Right ventricle myocardium superior (tissue), 1 donor: ENCODE measurements around the gene AP1S1. TPM values are rescaled to one million over a fixed set of nuclear protein-coding genes. Genes with fewer than 3 reads are reported as not detected.
"Not testable (repeated sequence)": the region's sequence is repeated elsewhere in the genome, so short reads cannot be mapped to it uniquely, and the experiment has no call there.

Experiments
- ATAC-seq: fragments of 200-7000 bp; cut with Tn5 transposase; one replicate; pipeline ENCODE4 v1.9.1; 2020; ENCODE audit warnings: mild to moderate bottlenecking; ENCODE audit not compliant: poor library complexity
- DNase-seq: peaks from one replicate; pipeline ENCODE4 v3.0.0-alpha.2; 2020
- intact Hi-C: fragments of 100-400 bp; cut with DNase I; formaldehyde crosslinking; loops from one replicate; pipeline ENCODE4 v1.11.2; 2022
- total RNA-seq: library from RNA; stranded (reverse); fragmentation: NEBNext Ultra II Directional; extraction: Animal tissue kit (Norgen Biotek cat#: 25700); gene quantifications from one replicate; pipeline ENCODE4 v1.2.1, GENCODE V29; 2021
- donor health status: DM: no; HTN: yes; CAD: no; lungs with severe emphysema.

The AP1S1 gene
- total RNA-seq, 1 donor from 2014 or later: 14.1 TPM

DNA sequence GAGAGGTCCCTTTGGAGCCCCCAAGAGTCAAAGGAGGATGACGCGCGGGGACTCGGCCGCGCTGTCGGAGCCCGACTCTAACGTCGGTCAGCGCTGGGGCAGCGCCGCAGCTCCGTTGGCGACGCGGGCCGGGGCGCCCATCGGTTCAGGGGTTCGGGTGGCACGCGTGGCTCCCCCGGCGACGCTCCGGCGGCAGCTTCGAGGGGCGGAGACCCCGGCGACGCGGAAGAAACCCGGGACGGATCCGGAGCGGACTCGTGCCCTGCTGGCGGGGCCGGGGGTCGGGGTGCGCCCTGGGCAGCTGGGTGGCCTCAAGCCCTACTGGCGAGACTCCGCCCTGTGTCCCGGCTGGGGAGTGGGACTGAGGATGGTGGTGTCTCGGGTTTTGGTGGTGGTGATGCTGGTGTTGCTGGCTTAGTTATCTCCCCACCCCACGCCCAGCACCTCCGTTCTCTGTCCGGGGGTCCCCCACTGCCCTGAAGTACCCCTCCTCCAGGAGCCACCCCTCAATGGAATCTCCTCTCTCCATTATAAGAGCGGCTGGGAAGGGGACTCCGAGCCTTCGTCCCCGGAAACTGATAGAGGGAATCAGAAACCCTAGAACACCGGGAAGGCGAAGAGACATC lies 26.0 kb downstream of the AP1S1 start, which contains the start of gene NAT16:
Gene NAT16, minus strand, starts transcription at position 164 of the 626 bp plus-strand sequence. CDS start 5,486 bp downstream, outside the sequence.
- no peak for ATAC-seq
- intact Hi-C loops: no loop called here
- no peak for DNase-seq

DNA sequence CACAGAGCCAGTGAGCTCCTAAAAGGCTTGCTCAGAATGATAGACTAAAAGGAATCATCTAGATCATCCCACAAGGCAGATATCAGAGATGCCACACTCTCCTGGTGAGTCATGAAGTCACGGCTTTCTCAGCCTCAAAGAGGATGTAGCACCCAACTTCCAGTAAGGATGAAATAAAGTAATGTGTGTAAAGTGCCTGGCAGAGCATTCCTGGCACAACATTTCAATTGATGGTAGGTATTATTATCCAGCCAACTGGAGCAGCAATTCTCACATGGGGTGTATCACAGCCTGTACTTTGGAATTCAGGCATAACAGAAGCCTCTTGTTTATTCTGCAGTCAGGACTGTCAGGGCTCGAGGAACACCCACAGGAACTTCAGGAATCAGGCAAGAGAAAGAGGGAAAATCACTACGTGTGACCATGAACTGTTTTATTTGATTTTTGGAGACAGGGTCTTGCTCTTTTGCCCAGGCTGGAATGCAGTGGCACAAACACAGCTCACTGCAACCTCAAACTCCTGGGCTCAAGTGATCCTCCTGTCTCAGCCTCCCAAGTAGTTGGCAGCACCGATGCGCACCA lies 31.1 kb downstream of the AP1S1 start:
- intact Hi-C loops: no loop called here
- no peak for DNase-seq
- no peak for ATAC-seq

DNA sequence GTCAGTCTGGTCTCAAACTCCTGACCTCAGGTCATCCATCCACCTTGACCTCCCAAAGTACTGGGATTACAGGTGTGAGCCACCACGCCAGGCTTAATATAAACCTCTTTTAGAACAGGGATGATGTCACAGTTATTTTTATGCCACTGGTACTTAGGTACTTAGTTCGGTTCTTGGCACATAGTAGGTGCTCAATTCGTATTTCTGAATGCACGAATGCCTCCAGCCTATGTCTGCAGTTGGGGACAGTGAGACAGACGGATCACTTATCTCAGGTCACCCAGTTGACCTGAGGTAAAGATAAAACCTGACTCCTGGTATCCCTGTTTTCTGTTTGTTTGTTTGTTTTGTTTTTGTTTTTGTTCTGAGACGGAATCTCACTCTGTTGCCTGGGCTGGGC lies 31.9 kb downstream of the AP1S1 start:
- intact Hi-C loops: no loop called here
- DNase-seq (no peak), ATAC-seq (no peak)

DNA sequence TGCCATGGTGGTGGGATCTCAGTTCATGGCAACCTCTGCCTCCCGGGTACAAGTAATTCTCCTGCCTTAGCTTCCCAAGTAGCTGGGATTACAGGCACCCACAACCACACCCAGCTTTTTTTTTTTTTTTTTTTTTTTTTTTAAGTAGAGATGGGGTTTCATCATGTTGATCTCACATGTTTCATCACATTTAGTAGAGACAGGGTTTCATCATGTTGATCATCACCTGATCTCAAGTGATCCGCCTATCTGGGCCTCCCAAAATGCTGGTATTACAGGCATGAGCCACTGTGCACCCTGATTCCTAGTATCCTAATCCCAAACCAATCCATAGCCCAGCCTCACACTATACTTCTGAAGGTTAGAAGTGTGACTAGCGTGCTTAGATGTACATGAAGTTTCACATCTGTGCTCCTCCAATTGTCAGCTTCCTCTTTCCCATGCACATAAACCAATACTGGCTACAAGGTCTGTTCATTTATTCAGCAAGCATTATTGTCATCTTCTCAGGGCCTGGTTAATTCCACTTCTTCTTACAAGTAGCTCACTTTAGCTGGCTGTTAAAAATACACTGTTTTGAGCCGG lies 32.7 kb downstream of the AP1S1 start:
- no peak for DNase-seq
- intact Hi-C loops: no loop called here
- ATAC-seq: no peak

DNA sequence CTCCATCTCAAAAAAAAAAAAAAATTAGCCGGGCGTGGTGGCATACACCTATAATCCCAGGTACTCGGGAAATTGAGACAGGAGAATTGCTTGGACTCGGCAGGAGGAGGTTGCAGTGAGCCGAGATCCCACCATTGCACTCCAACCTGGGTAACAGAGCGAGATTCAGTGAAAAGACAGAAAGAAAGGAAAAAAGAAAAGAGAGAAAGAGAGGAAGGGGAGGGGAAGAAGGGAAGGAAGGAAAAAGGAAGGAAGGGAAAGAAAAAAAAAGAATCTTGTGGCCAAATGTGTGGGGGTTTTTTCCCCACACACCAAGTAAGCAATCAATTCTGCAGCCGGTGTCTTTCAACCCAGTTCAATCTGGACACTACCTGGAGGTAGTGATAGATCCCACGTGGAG lies 34.8 kb downstream of the AP1S1 start:
- intact Hi-C loops: no loop called here
- ATAC-seq: no peak
- no peak for DNase-seq

DNA sequence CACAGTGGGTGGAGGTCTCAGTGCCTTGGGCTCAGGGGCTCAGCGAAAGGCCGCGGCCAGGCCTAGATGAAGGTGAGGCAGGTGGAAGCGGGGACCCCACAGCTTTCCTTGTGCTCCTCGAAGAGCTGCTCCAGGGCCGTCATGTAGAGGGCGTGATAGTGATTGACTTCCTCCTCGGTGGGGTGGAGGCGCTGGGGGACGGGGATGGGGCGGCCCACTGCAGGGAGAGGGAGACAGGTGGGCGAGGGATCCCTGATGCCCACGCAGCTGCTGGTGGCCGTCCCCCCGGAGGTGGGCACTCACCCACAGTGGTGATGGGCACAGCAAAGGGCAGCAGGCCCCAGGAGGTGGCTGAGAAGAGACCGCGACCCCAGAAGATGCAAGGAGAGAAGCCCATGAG lies 41.6 kb downstream of the AP1S1 start:
- DNase-seq (no peak), ATAC-seq (no peak)
- intact Hi-C loops: no loop called here

DNA sequence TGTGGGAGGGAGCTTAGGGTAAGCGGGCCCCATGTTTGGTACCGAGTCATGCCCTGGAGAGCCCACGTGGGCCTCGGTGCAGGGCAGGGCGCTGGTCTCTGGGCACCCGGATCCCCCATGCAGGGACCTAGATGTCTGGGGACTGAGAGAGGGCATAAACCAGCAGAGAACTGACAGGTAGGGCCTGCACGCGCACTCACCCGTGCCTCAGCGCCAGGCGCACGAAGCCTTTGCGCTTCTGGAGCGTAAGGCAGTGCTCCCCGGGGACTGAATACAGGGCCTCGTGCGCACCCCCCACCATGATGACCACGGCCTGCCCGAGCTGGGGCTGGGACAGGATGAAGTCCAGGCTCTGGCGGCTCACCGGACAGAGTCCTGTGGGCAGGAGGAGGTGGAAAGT lies 43.7 kb downstream of the AP1S1 start:
- no peak for ATAC-seq
- DNase-seq: no peak
- intact Hi-C loops: no loop called here

DNA sequence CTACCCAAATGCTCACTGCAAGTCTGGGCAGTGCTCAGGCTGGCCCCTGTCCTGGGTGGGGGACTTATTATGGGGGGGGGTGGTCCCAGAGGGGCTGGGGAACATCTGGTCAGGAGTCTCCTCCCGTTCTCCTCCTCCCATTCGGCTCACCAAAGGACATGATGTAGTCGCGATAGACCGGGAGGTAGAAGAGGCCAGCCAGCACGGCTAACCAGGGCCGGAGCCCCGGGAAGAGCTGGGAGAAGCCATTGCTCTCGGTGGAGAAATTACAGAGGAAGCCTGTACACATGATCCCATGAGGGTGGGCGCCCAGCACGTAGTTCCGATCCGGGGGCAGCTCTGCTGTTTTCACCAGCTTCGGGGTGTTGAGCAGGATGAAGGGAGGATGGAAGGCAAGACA lies 44.2 kb downstream of the AP1S1 start:
- intact Hi-C loops: no loop called here
- DNase-seq: no peak

DNA sequence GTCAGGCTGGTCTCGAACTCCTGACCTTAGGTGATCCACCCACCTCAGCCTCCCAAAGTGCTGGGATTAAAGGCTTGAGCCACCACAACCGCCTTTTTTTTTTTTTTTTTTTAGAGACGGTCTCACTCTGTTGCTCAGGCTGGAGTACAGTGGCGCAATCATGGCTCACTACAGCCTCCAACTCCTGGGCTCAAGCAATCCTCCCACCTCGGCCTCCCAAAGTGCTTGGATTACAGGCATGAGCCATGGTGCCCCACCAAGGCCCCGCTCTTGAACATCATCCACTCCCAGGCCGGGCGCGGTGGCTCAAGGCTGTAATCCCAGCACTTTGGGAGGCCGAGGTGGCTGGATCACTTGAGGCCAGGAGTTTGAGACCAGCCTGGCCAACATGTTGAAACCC lies 45.2 kb downstream of the AP1S1 start:
- intact Hi-C loops, ATAC-seq, DNase-seq: not testable (repeated sequence)

More for the DNA sequence above, 44.2 kb downstream of the AP1S1 start:
- ATAC-seq: no peak

DNA sequence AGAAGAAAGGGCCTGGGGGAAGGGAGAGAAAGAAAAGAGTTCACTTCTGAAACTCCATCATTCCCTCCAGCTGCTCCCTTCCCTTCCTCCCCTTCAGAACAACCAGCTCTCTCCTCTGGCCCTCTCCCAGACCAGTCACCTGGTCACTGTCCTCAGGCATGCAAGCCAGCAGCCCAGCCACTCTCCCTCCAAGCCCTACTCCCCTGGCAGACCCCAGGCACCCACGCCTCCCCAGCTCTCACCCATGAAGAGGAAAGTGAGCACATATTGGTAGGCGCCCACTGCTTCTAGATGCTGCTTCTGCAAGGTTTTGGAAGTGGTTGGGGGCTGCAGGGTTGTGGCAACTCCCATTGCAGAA lies 46.2 kb downstream of the AP1S1 start:
- no peak for DNase-seq
- ATAC-seq: no peak
- intact Hi-C loops: no loop called here

DNA sequence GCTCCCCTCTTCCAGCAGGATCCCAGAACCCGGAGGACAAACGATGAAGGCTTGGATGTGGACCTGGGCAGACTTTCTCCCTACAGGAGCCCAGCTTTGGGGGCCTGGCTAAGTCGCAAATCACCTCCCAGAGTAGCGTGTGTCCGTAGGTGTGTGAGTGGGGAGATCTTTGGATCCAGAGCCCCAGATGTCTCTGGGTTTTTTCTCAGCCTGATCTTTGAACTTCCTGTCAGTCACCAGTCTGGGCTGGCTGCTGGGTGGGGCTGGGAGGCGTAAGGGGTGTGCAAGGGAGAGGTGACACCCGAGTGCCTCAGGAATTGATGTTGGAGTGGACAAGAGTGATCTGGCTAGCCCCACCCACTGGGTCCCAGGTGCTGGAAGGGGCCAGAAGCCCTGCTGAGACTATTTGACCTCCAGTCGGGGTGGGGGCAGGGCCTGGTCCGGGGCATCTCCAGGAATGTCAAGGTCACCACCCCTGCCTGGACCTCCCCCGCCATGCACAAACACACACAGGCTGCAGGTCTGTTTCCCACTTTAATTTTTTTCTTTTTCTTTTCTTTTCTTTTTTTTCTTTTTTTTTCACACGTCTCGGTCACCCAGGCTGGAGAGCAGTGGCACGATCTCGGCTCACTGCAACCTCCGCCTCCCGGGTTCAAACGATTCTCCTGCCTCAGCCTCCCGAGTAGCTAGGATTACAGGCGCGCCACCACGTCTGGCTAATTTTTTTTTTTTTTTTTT lies 46.8 kb downstream of the AP1S1 start, which contains the start of gene MOGAT3:
Gene MOGAT3, minus strand, starts transcription at position 175 of the 738 bp plus-strand sequence. CDS start 182 bp downstream, outside the sequence.
- ATAC-seq: peak; percentile 47
- no peak for DNase-seq
- intact Hi-C loops: no loop called here

DNA sequence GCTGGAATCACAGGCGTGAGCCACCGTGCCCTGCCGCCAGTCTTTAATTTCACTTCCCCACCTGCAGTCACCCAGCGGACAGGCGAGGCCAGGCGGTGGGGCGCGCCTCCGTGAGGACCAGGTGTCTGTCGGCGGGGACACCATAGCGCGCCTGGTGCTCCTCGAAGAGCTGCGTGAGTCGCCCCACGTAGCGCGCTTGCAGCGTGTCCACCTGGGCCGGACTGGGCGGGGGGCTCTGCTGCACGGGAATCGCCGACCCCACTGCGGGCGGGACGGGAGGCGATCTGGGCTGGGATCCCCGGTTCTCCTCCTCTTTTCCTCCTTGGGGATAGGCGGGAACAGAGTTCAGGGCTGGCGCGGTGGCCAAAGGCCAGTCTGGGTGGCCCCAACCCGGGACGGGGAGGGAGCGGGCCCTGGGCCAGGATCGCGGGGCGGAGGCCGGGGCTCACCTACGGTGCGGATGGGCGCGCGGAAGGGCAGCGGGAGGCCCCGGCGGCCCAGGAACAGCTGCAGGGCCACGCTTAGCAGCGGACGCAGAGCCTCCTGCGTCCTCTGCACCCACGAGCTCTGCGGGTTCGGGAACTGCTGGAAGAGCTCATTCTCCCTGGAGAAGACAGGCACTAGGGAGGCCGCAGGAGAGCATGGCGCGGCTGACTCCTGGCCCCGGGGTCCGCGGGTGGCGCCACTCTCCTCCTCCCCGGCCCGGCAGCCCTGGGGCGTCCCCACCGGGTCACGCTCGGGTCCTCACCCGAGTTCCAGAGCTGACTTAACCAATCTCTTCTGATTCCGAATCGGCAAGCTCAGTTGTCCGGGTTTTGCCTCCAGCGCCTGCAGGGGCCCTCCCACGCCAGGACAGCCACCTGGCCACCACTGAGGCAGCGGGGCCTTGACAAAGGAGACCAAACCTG lies 47.7 kb downstream of the AP1S1 start:
- DNase-seq (no peak), ATAC-seq (peak; percentile 42)
- intact Hi-C loops: no loop called here

DNA sequence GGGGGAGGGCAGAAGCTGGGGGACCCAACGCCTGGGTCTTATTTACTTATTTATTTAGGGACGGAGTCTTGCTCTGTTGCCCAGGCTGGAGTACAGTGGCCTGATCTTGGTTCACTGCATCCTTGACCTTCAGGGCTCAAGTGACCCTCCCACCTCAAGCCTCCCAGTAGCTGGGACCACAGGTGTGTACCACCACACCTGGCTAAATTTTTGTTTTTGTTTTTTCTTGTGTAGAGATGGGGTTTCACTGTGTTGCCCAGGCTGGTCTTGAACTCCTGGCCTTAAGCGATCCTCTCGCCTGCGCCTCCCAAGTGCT lies 48.3 kb downstream of the AP1S1 start:
- intact Hi-C loops: no loop called here
- no peak for DNase-seq

DNA sequence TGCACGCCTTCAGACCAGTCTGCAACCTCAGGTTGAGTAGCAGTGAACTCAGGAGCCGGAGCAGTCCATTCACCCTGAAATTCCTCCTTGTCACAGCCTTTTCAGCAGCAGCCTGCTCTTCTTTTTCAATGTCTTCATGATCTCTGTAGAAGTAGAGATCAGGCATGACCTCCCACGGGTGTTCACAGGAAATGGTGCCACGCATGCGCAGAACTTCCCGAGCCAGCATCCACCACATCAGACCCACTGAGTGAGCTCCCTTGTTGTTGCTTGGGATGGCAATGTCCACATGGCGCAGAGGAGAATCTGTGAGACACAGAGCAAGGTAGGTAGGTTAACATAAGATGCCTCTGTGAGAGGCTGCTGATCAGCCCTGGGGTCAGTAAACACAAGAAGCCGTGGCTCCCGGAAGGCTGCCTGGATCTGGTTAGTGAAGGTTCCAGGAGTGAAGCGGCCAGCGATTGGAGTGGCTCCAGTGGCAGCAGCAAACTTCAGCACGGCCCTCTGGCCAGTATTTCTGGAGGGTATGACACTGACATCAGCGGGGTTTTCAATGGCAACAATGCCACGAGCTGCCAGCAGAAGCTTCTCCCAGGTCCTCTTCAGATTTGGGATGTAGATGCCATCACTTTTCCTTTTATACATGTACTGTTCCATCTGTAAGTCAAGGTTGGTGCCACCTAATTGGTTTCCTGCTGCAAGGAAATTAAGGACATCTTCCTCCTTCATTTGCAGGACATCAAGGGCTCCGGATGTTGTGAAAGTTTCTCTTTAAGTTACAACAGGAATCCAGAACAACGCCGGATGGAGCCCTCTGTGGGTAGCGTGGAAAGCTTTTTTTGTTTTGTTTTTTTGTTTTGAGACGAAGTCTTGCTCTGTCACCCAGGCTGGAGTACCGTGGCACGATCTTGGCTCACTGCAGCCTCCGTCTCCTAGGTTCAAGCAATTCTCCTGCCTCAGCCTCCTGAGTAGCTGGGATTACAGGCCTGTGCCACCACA lies 49.8 kb downstream of the AP1S1 start:
- ATAC-seq, intact Hi-C loops, DNase-seq: not testable (repeated sequence)

More for the DNA sequence above, 48.3 kb downstream of the AP1S1 start:
- no peak for ATAC-seq

DNA sequence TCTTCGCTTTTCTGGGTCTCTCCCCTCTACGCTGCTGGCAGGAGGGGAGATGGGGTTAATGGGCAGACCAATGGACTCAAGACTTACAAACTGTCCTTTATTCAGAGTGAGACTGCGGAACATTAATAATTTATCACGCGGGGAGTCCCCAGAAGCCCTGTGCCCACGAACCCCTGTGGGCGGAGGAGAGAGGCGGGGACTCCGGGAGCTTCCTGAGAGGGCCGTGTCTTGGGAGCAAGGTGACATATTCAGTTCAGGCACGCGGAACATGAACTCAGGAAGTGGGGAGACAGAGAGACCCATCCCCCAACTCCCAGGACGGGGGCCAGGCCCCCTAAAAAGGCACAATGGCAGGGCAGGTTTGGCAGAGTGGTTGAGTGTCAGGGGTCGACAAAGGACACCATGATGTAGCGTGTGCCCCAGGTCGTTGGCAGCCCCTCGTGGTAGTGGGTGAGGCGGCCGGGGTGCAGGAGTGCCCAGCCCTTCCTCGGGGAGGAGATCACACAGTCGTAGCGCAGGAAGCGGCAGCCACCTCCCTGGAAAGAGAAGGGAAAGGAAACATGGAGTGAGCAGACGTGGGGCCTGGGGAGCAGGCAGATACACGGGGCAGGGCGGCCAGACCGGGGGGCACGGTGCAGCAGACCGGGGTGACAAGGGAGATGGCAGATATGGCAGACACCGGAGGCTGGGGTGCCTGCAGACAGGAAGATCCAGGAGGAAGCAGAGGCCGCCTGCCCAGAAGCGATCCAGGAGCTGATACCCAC lies 51.8 kb downstream of the AP1S1 start:
- no peak for DNase-seq
- ATAC-seq: no peak
- intact Hi-C loops: no loop called here

DNA sequence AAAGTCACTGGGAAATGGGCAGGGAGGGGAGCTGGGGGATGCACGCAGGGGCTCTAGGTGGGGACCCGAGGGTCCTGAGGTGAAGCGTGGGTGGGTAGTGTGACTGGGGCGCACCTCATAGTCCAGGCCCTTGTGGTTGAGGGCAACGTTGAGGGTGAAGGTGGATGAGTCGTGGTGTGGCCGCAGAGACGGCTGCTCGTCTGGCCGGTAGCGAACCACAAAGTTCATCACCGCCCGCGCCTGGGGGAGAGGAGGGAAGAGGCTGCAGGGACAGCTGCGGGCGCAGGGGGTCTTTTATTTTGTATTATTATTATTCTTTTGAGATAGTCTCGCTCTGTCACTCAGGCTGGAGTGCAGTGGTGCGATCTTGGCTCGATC lies 52.4 kb downstream of the AP1S1 start:
- ATAC-seq (no peak), DNase-seq (no peak)
- intact Hi-C loops: no loop called here

DNA sequence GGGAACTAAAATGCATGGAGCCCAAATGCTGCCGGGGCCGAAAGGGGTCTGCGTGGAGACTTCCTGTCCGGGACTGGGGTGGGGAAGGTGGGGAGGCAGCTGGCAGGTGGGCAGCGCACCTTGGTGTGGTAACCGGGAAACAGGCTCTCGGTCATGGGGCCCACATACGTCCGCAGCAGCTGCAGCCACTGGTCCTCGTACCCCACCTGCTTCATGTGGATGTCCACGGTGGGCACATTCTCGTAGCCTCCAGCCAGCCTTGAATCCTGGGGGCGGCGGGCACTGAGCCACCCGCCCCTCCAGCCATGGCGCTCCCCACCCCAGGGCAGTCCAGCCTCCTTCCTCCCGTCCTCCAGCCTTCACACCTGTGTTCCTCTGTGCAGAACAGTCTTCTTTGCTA lies 53.2 kb downstream of the AP1S1 start:
- intact Hi-C loops: no loop called here
- no peak for DNase-seq

More for the DNA sequence above, 53.2 kb downstream of the AP1S1 start:
- ATAC-seq: no peak
